Neural progenitor cell (in vitro differentiated cells): ENCODE results near the gene CELF4.

Experiments
- CTCF ChIP-seq: fragments of 200-600 bp; sonication (generic); IDR thresholded peaks from 2 replicates; pipeline ENCODE4 v1.5.1; 2017; ENCODE audit warnings: antibody characterized with exemption, mild to moderate bottlenecking
- EZH2 ChIP-seq: fragments of 200-600 bp; sonication (generic); IDR thresholded peaks from 2 replicates; pipeline ENCODE4 v1.6.1; 2017; ENCODE audit warnings: antibody characterized with exemption, mild to moderate bottlenecking, moderate library complexity
- EZH2phosphoT487 ChIP-seq: fragments of 200-600 bp; sonication (generic); IDR thresholded peaks from 2 replicates; pipeline ENCODE4 v1.6.1; 2017; ENCODE audit warnings: antibody characterized with exemption

GRCh38 chr18:37539236-37539635 is 26.4 kb downstream of the CELF4 start:
- TF ChIP-seq CTCF = no peak
- TF ChIP-seq EZH2 = no peak
- no peak for TF ChIP-seq EZH2phosphoT487
